ENCODE measurements around the gene YOD1.

- TF ChIP-seq CTCF (IDR thresholded peaks at IDR 0.05; ENCODE audit: borderline replicate concordance, extremely low read depth, low read length, poor library complexity, severe bottlenecking) (no peak), EZH2 (IDR thresholded peaks at IDR 0.05; ENCODE audit: borderline replicate concordance, low read depth, low read length, severe bottlenecking) (no peak)
These were observed 30.8 kb upstream of the YOD1 start for GRCh38 chr1:207081806-207082205.
